Measurements from ENCODE around the gene ARHGAP15.

DNA sequence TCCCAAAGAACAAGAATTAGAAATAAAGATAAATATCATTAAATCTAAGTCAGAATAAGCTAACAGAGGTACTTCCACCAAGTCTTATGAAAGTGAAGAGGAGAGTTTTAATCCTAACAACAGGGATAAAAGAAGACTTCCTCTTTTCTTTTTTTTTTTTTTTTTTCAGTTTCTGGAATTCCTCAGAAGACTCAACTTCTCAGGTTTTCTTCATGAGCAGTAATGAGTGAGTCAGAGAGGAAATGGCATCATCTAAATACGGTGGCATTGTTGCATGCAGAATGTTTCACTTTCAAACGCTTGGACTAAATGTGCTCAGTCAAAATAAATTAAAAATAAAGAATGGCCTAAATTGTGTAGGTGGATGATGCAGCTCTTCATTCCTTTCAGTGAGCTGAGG is 45.6 kb upstream of the ARHGAP15 start:
- TF ChIP-seq, protein P1, sequence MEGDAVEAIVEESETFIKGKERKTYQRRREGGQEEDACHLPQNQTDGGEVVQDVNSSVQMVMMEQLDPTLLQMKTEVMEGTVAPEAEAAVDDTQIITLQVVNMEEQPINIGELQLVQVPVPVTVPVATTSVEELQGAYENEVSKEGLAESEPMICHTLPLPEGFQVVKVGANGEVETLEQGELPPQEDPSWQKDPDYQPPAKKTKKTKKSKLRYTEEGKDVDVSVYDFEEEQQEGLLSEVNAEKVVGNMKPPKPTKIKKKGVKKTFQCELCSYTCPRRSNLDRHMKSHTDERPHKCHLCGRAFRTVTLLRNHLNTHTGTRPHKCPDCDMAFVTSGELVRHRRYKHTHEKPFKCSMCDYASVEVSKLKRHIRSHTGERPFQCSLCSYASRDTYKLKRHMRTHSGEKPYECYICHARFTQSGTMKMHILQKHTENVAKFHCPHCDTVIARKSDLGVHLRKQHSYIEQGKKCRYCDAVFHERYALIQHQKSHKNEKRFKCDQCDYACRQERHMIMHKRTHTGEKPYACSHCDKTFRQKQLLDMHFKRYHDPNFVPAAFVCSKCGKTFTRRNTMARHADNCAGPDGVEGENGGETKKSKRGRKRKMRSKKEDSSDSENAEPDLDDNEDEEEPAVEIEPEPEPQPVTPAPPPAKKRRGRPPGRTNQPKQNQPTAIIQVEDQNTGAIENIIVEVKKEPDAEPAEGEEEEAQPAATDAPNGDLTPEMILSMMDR (conservative IDR thresholded peaks at IDR 0.05 in 1 of 2, IDR thresholded peaks at IDR 0.05 in 1 of 2; ENCODE audit: low read depth in 1 of 2, low read length in 2 of 2), result no peak
- no peak for TF ChIP-seq EZH2 (IDR thresholded peaks at IDR 0.05; ENCODE audit: low read length, missing control alignments)

All from fibroblast of lung (primary cell).